ENCODE results near the gene PRELID2.

PRELID2 gene

DNA sequence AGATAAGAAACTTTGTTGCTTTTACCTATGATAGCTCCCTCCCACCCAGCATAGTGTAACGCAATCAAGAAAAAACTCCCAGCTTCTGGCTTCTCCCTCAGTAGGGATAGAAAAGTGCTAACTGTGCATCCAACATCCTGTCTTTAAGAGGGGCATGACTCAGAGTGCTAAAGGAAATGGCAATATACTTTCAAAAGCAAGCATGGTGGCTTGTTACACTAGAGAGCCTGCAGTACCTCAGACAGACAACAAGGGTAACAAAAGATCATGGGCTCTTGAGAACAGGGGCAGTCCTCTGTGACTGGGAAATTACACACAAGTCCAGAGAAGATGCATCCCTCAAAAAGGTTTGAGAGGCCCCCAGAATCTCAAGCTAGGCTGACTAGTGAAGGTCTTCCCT, 37.8 kb downstream of the PRELID2 start:
- no peak for DNase-seq (ENCODE audit: low read depth)

DNA sequence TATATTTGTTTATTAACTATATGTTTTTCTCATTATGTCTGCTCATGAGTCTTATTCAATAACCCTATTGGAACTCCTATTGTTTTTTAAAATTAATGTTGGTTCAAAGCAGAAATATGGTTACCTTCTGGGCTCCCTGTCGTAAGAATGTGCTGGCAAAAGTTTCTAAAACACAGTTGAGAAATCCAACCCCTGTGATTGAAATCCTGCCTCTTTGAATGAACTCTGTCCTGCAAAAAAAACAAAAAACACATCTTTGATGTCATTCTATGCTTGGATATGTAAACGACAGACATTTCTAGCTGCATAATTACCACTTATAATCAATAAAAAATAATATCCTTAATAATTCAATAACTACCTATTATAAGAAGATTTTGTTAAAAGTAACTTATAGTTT, 38.8 kb downstream of the PRELID2 start:
- DNase-seq (ENCODE audit: low read depth), result no peak

DNA sequence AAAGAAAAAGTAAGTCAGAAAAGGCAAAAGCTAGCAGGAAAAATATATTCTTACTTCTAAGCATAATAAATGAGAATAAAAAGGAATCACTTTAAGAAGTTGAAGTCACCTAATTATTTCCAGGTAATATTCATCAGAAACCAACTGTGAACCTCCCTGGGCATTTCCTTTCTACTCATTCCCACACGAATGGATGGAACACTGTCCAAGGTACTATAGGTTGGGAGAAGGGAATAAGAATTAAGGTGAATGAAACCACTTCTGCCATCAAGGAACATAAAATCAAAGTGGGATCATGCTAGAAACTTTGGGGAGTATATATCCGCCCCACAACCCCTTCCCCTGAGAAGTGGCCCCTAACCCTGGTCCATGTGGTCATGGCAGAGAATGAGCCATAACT, 41.6 kb downstream of the PRELID2 start:
- no peak for DNase-seq (ENCODE audit: low read depth)

DNA sequence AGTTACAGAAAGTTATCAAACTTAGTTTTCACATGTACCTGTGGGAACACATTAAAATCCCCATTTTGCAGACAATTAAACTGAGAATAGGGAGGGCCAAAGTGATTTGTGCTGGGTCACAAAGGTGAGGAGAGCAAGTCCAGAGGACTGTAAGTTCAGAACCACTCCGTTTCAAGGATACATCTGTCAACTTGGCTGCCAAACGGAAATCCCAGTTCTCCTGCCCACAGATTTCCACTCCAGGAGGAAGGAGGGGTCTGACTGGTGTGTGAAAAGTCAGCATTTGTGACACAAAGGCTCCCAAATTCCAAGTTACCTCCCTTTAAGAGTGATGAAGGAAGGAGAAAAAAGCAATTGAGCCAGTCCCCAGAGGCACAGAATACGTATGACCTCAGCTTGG, 42.3 kb downstream of the PRELID2 start:
- DNase-seq (ENCODE audit: low read depth), result no peak

DNA sequence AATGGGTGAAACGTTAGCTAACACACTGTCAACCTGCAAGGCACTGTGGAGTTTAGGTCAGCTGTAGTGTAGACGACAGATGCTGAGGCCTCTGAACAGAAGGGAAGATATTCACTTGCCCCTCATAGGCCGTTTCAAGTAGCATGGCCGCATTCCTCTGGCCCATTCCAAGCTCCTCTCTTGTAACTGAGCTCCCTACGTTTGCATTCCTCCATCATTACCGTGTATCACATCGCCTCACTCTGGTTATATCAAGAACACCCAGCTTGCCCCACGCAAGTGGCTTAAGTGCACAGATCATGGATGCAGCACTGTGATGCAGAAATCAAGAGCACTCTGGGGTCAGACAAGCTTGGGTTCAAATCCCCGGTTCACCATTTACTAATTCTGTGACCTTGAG, 43.3 kb downstream of the PRELID2 start:
- DNase-seq (ENCODE audit: low read depth), result no peak

DNA sequence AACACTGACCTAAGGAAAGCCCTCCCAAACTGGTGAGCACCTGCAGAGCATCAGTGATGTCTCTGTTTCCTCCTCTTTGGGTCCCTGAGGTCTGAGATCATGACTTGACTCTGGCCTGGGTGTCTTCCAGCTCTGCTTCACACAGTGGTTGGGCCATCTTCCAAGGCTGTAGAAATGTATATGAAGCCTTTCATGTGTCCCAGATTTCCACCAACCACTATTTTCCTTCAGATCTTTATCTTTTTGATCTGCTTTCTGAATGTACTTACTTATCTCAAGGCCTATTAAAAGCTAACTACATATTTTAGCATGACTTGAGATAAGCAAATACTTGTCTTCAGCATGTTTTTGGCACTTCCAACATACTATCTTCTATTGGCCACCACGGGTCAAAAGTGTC, 47.1 kb downstream of the PRELID2 start:
- DNase-seq (ENCODE audit: low read depth), result no peak

DNA sequence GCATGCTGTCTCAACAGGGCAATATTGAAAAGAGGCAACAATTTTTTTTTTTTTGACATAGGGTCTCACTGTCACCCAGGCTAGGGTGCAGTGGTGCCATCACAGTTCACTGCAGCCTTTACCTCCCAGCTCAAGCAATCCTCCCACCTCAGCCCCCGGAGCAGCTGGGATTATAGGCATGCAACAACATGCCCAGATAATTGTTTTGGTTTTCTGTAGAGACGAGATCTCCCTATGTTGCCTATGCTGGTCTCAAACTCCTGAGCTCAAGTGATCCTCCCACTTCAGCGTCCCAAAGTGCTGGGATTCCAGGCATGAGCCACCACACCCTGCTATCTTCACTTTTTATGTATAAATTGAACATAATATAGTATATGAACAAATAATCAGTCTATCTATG, 47.6 kb downstream of the PRELID2 start:
- no peak for DNase-seq (ENCODE audit: low read depth)

DNA sequence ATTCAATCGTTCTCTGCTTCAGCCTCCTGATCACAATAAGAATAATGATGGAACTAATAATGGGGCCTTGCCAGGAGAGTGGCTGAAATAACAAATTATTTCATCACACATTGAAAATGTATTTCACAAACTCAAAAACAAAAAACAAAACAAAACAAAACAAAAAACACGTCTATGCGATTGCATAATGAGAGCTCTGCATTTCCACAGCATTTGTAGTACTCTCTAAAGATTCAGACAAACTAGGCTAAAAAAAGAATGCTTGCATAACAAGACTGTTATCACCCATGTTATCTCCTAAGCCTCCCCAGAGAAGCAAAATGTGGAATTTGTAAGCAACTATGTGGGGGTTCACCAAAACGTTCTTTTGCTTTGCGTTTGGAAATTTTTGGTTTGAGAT, 48.1 kb downstream of the PRELID2 start:
- no peak for DNase-seq (ENCODE audit: low read depth)

DNA sequence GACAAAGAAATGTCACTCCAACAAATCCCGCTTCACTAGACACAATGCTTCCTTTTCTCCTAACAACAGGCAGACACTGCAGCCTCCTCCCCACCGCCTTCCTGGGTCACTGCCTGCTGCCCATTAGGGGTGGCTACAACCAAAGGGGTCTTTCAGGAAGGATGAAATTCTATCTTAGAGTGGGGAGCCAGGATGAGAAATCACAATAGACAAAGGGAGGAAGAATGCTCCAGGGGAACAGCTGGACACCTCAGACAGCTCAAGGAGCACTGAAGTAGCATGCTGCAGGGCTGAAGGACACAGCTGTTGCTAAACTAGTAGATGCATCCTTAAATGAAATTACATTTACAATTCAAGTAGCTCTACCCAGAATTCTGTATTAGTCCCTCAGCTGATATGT, 54.2 kb downstream of the PRELID2 start:
- DNase-seq (ENCODE audit: low read depth), result no peak

DNA sequence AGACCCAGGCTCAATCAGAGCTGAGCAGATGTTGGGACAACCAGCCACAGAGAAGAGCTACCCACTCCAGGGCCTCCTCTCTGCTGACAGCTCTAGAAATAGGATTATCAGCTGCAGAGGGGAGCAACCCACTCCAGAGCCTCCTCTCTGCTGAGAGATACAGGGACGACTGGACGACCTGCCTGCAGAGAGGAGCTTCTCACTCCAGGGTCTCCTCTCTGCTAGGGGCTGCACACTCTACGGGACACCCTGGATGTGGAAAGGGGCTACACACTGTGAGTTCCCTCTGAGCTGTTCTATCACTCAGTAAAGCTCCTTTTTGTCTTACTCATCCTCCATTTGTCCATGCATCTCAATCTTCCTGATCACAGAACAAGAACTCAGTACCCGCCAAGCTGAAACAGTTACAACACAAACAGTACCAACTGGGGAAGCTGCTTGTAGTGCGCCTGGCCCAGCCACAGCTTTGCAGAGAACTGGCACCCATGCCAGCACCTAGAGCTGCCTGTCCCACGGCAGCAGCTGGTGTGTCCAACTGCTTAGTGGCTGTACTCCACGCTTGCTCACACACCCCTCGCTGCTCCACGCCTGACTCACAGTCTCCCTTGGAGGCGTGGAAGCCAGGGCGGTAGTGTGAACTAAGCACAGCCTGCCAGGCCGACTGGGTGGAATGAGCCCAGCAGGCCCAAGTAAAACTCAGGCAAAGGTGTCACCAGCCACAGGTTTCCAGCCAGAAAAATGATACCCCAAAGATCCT, 56.8 kb downstream of the PRELID2 start:
- DNase-seq (ENCODE audit: low read depth), result no peak

DNA sequence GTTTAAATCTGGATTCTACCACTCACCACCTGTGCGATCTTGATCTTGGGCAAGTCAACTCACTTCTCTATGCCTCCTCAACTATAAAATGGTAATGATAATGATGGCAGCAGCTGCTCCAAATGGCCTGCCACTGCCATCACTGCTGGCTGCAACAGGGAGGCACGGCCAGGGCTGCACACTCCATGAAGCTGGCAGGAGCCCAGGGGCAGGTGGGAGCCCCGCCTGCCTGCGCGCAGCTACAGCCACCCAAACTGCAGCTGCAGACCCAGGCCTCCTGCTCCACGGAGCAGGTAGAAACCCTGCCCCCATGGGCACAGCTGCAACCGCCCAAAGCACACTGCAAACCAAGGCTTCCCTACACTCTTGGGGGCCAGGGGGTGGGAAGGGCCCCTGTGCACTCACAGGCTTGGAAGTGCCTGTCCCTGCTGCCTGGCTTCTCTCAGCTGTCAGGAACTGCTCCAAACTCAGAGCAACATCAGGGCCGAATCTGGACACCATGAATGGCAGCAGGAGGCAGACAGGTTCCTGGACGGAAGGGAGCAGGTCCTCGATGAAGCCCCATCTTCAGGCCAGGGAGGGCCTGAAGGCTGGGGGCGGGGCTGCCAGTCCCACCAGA, 57.6 kb downstream of the PRELID2 start:
- no peak for DNase-seq (ENCODE audit: low read depth)

DNA sequence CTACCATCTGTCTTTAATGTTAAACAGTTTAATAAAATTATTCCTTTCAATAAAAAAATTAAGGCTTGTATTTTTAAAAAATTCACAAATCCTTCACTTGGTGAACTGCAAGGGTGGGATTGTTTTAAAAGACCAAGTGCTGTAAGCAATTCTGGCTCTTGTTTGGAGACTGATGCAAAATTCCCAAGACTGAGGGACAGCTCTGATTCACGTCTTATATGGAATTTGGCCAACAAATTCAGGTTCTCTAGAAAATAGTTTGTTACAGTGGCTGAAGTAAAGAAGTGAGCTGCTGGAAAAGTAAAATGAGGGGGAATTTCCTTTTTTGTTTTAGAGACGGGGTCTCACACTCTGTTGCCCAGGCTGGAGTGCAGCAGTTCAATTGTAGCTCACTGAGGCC, 58.3 kb downstream of the PRELID2 start:
- no peak for DNase-seq (ENCODE audit: low read depth)

DNA sequence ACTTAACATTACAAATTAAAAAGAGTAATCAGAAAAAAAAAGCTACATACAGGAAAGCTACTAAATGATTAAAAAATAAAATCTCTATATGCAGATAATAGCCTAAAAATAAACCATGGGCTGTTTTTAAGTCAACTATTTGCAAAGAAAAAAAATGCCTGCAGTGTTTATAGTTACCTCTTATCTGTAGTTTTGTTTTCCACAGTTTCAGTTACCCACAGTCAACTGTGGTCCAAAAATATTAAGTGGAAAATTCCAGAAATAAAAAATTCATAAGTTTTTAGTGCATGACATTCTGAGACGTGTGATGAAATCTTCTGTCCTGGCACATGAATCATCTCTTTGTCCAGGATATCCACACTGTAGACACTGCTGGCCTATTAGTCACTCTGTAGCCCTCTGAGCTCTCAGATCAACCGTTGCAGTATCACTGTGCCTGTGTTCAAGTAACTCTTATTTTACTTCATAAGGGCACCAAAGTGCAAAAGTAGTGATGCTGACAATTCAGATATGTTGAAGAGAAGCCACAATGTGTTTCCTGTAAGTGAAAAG, 59.2 kb downstream of the PRELID2 start:
- no peak for DNase-seq (ENCODE audit: low read depth)

DNA sequence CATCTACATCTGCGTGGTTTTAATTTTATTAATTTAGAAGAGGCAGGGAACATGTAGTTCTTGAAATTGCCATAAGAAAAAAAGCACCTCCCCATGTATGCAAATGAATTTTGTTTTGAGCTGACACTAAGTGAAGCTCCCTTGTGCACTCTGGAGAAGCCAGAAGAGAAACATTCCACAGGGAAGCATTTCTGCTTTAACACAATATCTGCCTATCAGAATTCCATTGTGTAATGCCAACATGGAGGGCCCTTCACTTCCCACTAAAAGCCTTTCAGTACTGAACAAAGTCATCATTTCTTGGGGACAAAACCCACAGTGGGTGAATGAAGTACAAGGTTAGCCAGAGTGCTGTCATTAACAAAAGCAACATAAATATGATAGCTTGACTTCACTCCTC, 59.7 kb downstream of the PRELID2 start:
- DNase-seq (ENCODE audit: low read depth), result no peak

DNA sequence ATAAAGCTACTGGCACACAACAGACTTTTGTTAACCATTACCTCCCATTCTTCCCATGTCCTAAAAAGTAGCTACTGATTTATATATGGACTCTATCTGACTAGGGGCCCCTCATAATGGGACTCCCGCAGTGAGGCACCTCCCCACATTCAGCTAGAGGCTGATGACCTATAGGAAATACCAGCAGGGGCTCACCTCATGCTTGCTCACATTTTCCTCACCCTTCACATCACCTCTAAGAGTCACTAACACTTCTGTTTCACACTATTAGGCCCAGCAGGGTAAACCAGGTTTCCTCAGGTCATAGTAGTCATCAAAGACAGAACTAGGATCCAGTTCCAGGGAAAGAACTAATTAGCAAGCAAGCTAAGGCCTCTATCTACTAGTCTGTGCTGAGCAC, 60.7 kb downstream of the PRELID2 start:
- no peak for DNase-seq (ENCODE audit: low read depth)

DNA sequence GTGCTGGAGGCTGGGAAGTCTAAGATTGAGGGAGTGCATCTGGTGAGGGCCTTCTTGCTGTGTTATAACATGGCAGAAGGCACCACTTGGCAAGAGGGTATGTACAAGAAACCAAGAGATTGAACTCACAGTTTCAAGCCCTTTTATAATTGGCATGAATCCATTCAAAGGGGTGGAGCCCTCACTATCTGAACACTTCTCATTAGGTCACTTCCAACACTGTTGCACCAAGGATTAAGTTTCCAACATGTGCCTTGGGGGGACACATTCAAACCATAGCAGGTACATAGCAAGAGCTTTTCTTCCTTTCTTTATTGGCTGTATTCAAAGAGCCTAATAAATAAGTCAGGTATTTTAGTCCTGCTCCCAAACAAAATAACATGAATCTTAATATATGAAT, 62.7 kb downstream of the PRELID2 start:
- DNase-seq (ENCODE audit: low read depth), result no peak

DNA sequence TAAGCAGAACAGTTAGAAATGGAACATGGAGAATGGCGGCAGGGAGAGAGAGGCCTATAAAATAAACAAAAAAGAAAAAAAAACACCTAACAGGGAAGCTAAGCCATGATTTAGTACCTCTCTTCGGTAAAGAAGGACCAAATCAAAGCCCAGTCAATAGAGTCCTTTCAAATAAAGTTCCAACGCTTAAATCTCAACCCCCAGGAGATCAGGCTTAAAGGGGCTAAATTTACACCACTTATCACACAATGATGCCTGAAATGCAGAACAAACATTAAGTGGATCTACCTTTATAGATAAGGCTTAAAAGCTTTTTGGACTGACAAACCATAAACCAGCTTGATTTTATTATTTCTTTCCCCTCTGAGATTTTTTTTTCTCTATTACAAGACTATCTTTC, 66.3 kb downstream of the PRELID2 start:
- DNase-seq (ENCODE audit: low read depth), result no peak

DNA sequence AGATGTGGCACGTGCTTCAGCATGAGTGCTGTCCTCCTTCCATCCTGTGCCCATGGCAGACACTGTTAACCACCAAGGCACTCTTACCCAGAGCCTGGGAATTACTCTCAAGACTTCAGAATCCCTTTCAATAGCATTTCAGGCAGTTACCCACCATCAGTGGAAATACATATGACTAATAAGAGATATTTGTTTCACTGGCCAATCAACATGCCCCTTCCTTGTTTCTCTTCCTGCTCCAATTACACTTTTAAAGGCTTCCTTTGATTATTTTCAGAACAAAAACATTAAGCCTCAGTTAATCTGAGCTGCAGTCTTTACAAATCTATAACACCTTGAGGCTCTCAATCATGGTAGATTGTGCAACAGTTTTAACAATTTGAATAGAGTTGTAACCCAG, 70.8 kb downstream of the PRELID2 start:
- no peak for DNase-seq (ENCODE audit: low read depth)

DNA sequence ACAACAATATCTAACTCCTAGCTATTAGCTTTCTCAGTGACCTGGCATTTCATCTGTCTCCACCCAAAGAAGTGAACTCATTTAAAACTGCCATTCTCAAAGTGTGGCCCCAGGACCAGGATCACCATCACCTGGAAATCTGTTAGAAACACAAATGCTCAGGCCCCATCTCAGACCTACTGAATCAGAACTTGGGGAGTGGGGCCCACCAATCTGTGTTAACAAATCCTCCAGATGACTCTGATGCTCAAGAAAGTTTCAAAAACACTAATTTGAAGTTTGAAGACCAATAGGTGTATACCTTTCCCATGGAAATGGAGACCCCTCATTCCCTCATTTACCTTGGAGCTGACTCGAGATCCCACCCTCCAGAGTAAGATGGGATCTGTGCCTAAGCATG, 72.3 kb downstream of the PRELID2 start:
- no peak for DNase-seq (ENCODE audit: low read depth)

DNA sequence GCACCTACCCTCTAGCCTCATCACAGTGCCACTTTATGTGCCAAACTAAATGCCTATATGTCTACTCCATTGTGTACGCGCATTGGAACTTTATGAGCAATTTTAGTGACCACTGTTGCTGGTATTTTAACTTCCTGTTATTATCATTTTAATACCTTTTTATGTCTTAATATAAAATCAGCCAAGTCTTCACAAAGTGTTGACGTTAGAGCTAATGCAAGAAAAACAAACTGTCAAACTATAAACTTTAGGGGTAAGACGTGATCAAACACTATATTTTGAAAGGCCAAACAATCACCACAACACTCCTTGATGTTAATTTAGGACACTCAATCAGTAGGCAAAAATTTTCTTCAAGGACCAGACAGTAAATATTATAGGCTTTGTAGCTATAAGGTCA, 73.9 kb downstream of the PRELID2 start:
- DNase-seq (ENCODE audit: low read depth), result no peak

DNA sequence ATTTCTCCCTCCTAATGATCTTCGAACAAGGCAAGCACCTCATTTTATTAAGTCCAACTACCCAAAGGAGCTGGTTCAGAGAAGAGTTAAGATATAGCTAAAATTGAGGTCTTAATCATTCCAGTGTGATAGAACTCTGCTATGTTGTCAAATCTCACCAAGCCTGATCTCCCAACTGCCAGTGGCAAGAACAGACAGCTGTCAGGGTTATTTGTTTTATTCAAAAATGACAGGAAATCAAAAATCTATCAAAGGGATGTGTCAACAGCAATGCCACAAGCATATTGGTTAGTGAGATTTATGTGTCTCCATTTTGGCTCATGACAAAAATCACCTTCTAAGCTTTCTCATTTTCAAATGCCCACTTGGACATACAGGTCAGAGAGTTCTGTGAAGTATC, 74.5 kb downstream of the PRELID2 start:
- no peak for DNase-seq (ENCODE audit: low read depth)

DNA sequence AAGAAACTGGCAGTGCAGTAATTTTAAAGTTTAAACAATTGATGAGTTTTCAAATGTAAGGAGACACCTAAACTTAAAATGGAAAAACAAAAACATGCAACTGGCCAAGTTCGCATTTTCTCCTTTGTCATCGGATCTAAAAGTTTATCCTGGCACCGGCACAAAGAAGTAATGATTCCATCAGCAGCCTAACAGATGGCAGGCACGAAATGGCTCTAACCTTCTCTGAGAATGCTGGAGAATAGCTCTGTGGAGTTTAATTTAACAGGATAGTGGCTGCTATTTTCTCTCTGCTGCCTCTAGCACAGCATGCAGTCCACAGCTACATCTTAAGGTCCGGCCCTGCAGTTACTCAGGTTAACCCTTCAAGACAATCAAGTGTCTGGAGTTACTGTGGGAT, 82.2 kb downstream of the PRELID2 start:
- DNase-seq (ENCODE audit: low read depth), result no peak

DNA sequence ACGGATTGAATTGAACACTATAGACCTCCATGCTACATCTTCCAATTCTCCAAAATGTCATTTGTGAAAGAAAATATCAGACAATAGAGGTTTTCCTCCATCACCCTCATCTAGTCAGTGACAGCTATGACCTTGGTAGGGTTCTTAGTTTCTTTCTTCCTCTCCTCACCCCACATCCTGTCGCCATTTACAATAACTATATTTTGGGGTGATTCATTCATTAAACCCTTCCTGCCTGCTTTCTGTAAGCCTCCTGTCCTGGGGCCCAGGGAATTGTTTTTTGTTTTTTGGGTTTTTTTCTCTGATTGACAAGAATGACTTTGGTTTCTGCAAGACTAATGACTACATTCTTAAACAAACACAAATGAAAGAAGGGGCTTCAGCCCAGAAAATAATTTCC, 82.6 kb downstream of the PRELID2 start:
- no peak for DNase-seq (ENCODE audit: low read depth)

DNA sequence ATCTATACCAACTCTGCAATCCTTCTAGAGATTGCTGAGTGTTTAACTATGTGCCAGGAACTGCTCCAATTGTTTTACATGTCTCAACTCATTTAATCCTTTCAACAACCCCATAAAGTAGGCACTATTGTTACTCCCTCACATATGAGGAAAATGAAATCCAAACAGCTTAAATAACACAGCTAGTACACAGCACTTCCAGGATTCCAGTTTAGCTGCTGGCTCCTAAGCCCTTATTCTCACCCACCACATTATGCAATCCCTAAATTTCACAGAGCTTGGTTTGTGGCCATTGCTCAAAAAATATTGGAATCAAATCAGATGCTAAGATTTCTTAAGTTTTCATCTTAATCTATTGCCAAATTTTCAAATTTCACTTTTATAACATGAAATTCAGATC, 84.9 kb downstream of the PRELID2 start:
- DNase-seq (ENCODE audit: low read depth), result no peak
